ENCODE data around the gene TMEM121B. TPM values are rescaled to one million over a fixed set of nuclear protein-coding genes. Genes with fewer than 3 reads are reported as not detected.

TMEM121B gene
- polyA plus RNA-seq, 3 donors, result 1.4 to 3.2 (median 1.9) TPM

- under 1% methylated on average over 112 of the region's 114 CpGs for WGBS (ENCODE audit: insufficient coverage)
- Mint-ChIP-seq H3K9me3 (no peaks in the 10 kb centered on the region), H3K4me3 (peak within 1 kb of the TSS; percentile 83 to 88), H3K4me1 (peaks cover 57% of the 10 kb centered on the region), H3K36me3 (no peaks in the 10 kb centered on the region), H3K27me3 (ENCODE audit: low read depth in 3 of 3) (peaks cover 0 to 3% (median 0%) of the 10 kb centered on the region in 3 donors), H3K27ac (peak within 1 kb of the TSS; percentile 79 to 95 (median 91))
- H3K36me3 ChIP-seq (replicated peaks in 1 of 2; ENCODE audit: control insufficient read depth in 1 of 2, insufficient read depth in 2 of 2, low read length in 2 of 2), result no peaks in the 10 kb centered on the region
- peak within 1 kb of the TSS; percentile 68 for H3K9ac ChIP-seq (ENCODE audit: insufficient read depth, low read length, poor library complexity, severe bottlenecking)
- TF ChIP-seq, protein P1, sequence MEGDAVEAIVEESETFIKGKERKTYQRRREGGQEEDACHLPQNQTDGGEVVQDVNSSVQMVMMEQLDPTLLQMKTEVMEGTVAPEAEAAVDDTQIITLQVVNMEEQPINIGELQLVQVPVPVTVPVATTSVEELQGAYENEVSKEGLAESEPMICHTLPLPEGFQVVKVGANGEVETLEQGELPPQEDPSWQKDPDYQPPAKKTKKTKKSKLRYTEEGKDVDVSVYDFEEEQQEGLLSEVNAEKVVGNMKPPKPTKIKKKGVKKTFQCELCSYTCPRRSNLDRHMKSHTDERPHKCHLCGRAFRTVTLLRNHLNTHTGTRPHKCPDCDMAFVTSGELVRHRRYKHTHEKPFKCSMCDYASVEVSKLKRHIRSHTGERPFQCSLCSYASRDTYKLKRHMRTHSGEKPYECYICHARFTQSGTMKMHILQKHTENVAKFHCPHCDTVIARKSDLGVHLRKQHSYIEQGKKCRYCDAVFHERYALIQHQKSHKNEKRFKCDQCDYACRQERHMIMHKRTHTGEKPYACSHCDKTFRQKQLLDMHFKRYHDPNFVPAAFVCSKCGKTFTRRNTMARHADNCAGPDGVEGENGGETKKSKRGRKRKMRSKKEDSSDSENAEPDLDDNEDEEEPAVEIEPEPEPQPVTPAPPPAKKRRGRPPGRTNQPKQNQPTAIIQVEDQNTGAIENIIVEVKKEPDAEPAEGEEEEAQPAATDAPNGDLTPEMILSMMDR (IDR thresholded peaks at IDR 0.05), result no peak
- peaks cover 56% of the 10 kb centered on the region for H3K79me2 ChIP-seq (ENCODE audit: insufficient read depth, low read length)
- peaks cover 59 to 64% of the 10 kb centered on the region in 2 donors for H3K4me1 ChIP-seq (ENCODE audit: control insufficient read depth in 1 of 2, insufficient read depth in 2 of 2, low read length in 2 of 2)
- H4K20me1 ChIP-seq (ENCODE audit: insufficient read depth, low read length), result peaks cover 21% of the 10 kb centered on the region
- H3K4me3 ChIP-seq (replicated peaks in 1 of 3; ENCODE audit: low read depth in 2 of 3, low read length in 3 of 3), result peak within 1 kb of the TSS; percentile 60 to 82 (median 62)
- intact Hi-C loops (cut with micrococcal nuclease), result loop anchor here (2.0 to 10.0 kb wide), 7 partner anchors 37 to 334 kb away; partner anchors contain the start of genes ADA2 (in 1 of the 2), IL17RA (in 1 of the 2), TMEM121B (in 1 of the 2) and XKR3 (in 1 of the 2)
- peak; percentile 78 to 85 (median 81) for DNase-seq
- H3K27me3 ChIP-seq (ENCODE audit: control insufficient read depth in 2 of 2, insufficient read depth in 2 of 2, low read length in 2 of 2), result no peaks in the 10 kb centered on the region
- peak within 1 kb of the TSS; percentile 80 to 86 for H3K27ac ChIP-seq (ENCODE audit: low read depth in 1 of 2, low read length in 2 of 2)
- peak within 1 kb of the TSS; percentile 99 for H2AFZ ChIP-seq (ENCODE audit: insufficient read depth, low read depth, low read length, poor library complexity, severe bottlenecking)
- H3K9me3 ChIP-seq (replicated peaks in 1 of 2; ENCODE audit: control insufficient read depth in 1 of 2, insufficient read depth in 1 of 2, low read length in 2 of 2), result no peaks in the 10 kb centered on the region
- peak within 1 kb of the TSS; percentile 82 for H3K4me2 ChIP-seq (replicated peaks; ENCODE audit: extremely low read depth, low read length, poor library complexity, severe bottlenecking)
Measured at GRCh38 chr22:17158568-17159503, 37.7 kb upstream of the TMEM121B start, which contains the start of gene HDHD5. HDHD5 (minus strand) TSS chr22:17159277; CDS start chr22:17159251, 26 bp downstream.

GRCh38 chr22:17158176-17158567 lies 37.0 kb upstream of the TMEM121B start:
- Histone ChIP-seq H3K4me2 (replicated peaks; ENCODE audit: extremely low read depth, low read length, poor library complexity, severe bottlenecking) (peak overlapping the region; percentile 82), H3K27ac (ENCODE audit: low read depth in 1 of 2, low read length in 2 of 2) (peak overlapping the region; percentile 80 to 86), H3K9me3 (replicated peaks in 1 of 2; ENCODE audit: control insufficient read depth in 1 of 2, insufficient read depth in 1 of 2, low read length in 2 of 2) (no peaks in the 10 kb centered on the region), H3K27me3 (ENCODE audit: control insufficient read depth in 2 of 2, insufficient read depth in 2 of 2, low read length in 2 of 2) (no peaks in the 10 kb centered on the region), H2AFZ (ENCODE audit: insufficient read depth, low read depth, low read length, poor library complexity, severe bottlenecking) (peak overlapping the region; percentile 99), H3K4me1 (ENCODE audit: control insufficient read depth in 1 of 2, insufficient read depth in 2 of 2, low read length in 2 of 2) (peaks cover 59 to 65% of the 10 kb centered on the region in 2 donors), H3K36me3 (replicated peaks in 1 of 2; ENCODE audit: control insufficient read depth in 1 of 2, insufficient read depth in 2 of 2, low read length in 2 of 2) (peaks cover 0 to 5% of the 10 kb centered on the region in 2 donors), H3K4me3 (replicated peaks in 1 of 3; ENCODE audit: low read depth in 2 of 3, low read length in 3 of 3) (peak overlapping the region; percentile 18 to 82 (median 58)), H4K20me1 (ENCODE audit: insufficient read depth, low read length) (peaks cover 27% of the 10 kb centered on the region), H3K79me2 (ENCODE audit: insufficient read depth, low read length) (peaks cover 63% of the 10 kb centered on the region), H3K9ac (ENCODE audit: insufficient read depth, low read length, poor library complexity, severe bottlenecking) (peak overlapping the region; percentile 68)
- H3K27ac Mint-ChIP-seq, result peak overlapping the region; percentile 79 to 95 (median 91)
- peaks cover 0 to 3% (median 0%) of the 10 kb centered on the region in 3 donors for H3K27me3 Mint-ChIP-seq (ENCODE audit: low read depth in 3 of 3)
- DNase-seq, result no peak
- TF ChIP-seq, protein P1 (IDR thresholded peaks at IDR 0.05), result no peak
- H3K9me3 Mint-ChIP-seq, result no peaks in the 10 kb centered on the region
- 17% methylated on average over 12 of the region's 17 CpGs for WGBS (ENCODE audit: insufficient coverage)
- intact Hi-C loops (cut with micrococcal nuclease), result loop anchor here (2.0 to 10.0 kb wide), 7 partner anchors 36 to 333 kb away; partner anchors contain the start of genes ADA2 (in 1 of the 2), IL17RA (in 1 of the 2), TMEM121B (in 1 of the 2) and XKR3 (in 1 of the 2)
- H3K4me1 Mint-ChIP-seq, result peaks cover 62% of the 10 kb centered on the region
- H3K36me3 Mint-ChIP-seq, result peaks cover 2% of the 10 kb centered on the region in 2 donors
- peak overlapping the region; percentile 83 to 88 for H3K4me3 Mint-ChIP-seq

Data from CD14-positive monocyte (primary cell).